Muscle of leg (tissue), 11 donors: ENCODE results near the gene LDLRAD4. TPM values are rescaled to one million over a fixed set of nuclear protein-coding genes. Genes with fewer than 3 reads are reported as not detected.

ENCODE experiments used
- DNase-seq: peaks from one replicate; pipeline ENCODE4 v3.0.0; 2013
- H3K27ac ChIP-seq: one replicate; pipeline ENCODE4 v1.5.1; 2013; ENCODE audit warnings: mild to moderate bottlenecking, low read length, control low read depth
- H3K27me3 ChIP-seq: one replicate; pipeline ENCODE4 v1.6.1; 2013; ENCODE audit warnings: low read length; ENCODE audit not compliant: control insufficient read depth, insufficient read depth
- H3K36me3 ChIP-seq: one replicate; pipeline ENCODE4 v1.6.1; 2013; ENCODE audit warnings: low read length; ENCODE audit not compliant: control insufficient read depth, insufficient read depth
- H3K4me1 ChIP-seq: one replicate; pipeline ENCODE4 v1.6.1; 2013; ENCODE audit warnings: low read length; ENCODE audit not compliant: control insufficient read depth, insufficient read depth
- H3K4me3 ChIP-seq: one replicate; pipeline ENCODE4 v1.5.1; 2013; ENCODE audit warnings: low read length, control low read depth
- H3K9me3 ChIP-seq: replicated peaks from 2 replicates; pipeline ENCODE4 v1.6.1; 2013; ENCODE audit warnings: low read depth, low read length; ENCODE audit not compliant: control insufficient read depth
- WGBS: methylation state at CpG from one replicate; pipeline ENCODE4 v1.1.5; 2013; ENCODE audit warnings: missing lambda C conversion rate; ENCODE audit not compliant: insufficient coverage; 5-methylcytosine and 5-hydroxymethylcytosine counted together
- polyA plus RNA-seq, 8 donors: library from polyadenylated mRNA; unstranded; fragments of 120-200 nt; gene quantifications; one replicate each; pipeline versions ENCODE4 v1.2.1 to v1.2.3, GENCODE V29; 2013; ENCODE audit warnings: inconsistent platforms in 1 of 8, low replicate concordance in 1 of 8; ENCODE audit not compliant: insufficient read length in 8 of 8, insufficient read depth in 1 of 8
- total RNA-seq: library from RNA; stranded (reverse); fragments of 120-200 nt; gene quantifications from one replicate; pipeline ENCODE4 v1.2.4, GENCODE V29; 2013

Gene LDLRAD4
- total and polyA plus RNA-seq, 9 donors = 9.0 to 20.8 (median 14.4) TPM

- H3K4me3 ChIP-seq = no peak overlapping the region
- no peaks in the 10 kb centered on the region for H3K4me1 ChIP-seq
- no peak for DNase-seq
- whole genome bisulfite sequencing = 92% methylated on average over 6 of the region's 10 CpGs
- H3K36me3 ChIP-seq = no peaks in the 10 kb centered on the region
- H3K27me3 ChIP-seq = no peaks in the 10 kb centered on the region
- H3K9me3 ChIP-seq = no peaks in the 10 kb centered on the region
- H3K27ac ChIP-seq = no peak overlapping the region
These were observed 272.6 kb downstream of the LDLRAD4 start for GRCh38 chr18:13491138-13491537.

GRCh38 chr18:13492314-13492713, 273.8 kb downstream of the LDLRAD4 start:
- no peaks in the 10 kb centered on the region for H3K36me3 ChIP-seq
- DNase-seq = no peak
- H3K4me1 ChIP-seq = no peaks in the 10 kb centered on the region
- H3K27me3 ChIP-seq = no peaks in the 10 kb centered on the region
- no peaks in the 10 kb centered on the region for H3K9me3 ChIP-seq
- H3K4me3 ChIP-seq = no peak overlapping the region
- 84% methylated on average over 8 of the region's 9 CpGs for WGBS
- no peak overlapping the region for H3K27ac ChIP-seq

- no CpG with 5 or more reads among the region's 1 CpG for WGBS
- Histone ChIP-seq H3K4me3 (no peak overlapping the region), H3K27ac (no peak overlapping the region), H3K36me3 (no peaks in the 10 kb centered on the region), H3K9me3 (no peaks in the 10 kb centered on the region), H3K27me3 (no peaks in the 10 kb centered on the region), H3K4me1 (no peaks in the 10 kb centered on the region)
- no peak for DNase-seq
These were observed 274.5 kb downstream of the LDLRAD4 start for GRCh38 chr18:13493079-13493478.

- DNase-seq = no peak
These were observed 275.2 kb downstream of the LDLRAD4 start for GRCh38 chr18:13493725-13494124.

GRCh38 chr18:13494871-13495445, 276.4 kb downstream of the LDLRAD4 start:
- Histone ChIP-seq H3K4me1 (peaks cover 5% of the 10 kb centered on the region), H3K27ac (no peak overlapping the region), H3K36me3 (peaks cover 2% of the 10 kb centered on the region), H3K27me3 (no peaks in the 10 kb centered on the region), H3K9me3 (peaks cover 5% of the 10 kb centered on the region), H3K4me3 (no peak overlapping the region)
- 87% methylated on average over 6 of the region's 14 CpGs for WGBS
- DNase-seq = no peak

More at GRCh38 chr18:13493725-13494124, 275.2 kb downstream of the LDLRAD4 start:
- Histone ChIP-seq H3K36me3 (peaks cover 2% of the 10 kb centered on the region), H3K27me3 (no peaks in the 10 kb centered on the region), H3K4me3 (no peak overlapping the region), H3K27ac (no peak overlapping the region), H3K4me1 (no peaks in the 10 kb centered on the region), H3K9me3 (peaks cover 1% of the 10 kb centered on the region)
- 77% methylated on average over 9 of the region's 16 CpGs for WGBS

GRCh38 chr18:13495961-13496360, 277.4 kb downstream of the LDLRAD4 start:
- Histone ChIP-seq H3K27me3 (no peaks in the 10 kb centered on the region), H3K9me3 (peaks cover 5% of the 10 kb centered on the region), H3K36me3 (peaks cover 2% of the 10 kb centered on the region), H3K4me1 (peaks cover 15% of the 10 kb centered on the region), H3K4me3 (no peak overlapping the region), H3K27ac (no peak overlapping the region)
- no peak for DNase-seq
- 75% methylated on average over 3 of the region's 8 CpGs for WGBS

GRCh38 chr18:13496691-13497281, 278.2 kb downstream of the LDLRAD4 start:
- Histone ChIP-seq H3K27ac (no peak overlapping the region), H3K27me3 (no peaks in the 10 kb centered on the region), H3K36me3 (peaks cover 2% of the 10 kb centered on the region), H3K9me3 (peaks cover 5% of the 10 kb centered on the region), H3K4me1 (peaks cover 22% of the 10 kb centered on the region), H3K4me3 (no peak overlapping the region)
- no peak for DNase-seq
- no CpG with 5 or more reads among the region's 4 CpGs for WGBS

GRCh38 chr18:13499803-13500202, 281.2 kb downstream of the LDLRAD4 start:
- Histone ChIP-seq H3K36me3 (peaks cover 2% of the 10 kb centered on the region), H3K4me3 (no peak overlapping the region), H3K27ac (peak overlapping the region; percentile 86), H3K9me3 (peaks cover 5% of the 10 kb centered on the region), H3K4me1 (peaks cover 39% of the 10 kb centered on the region), H3K27me3 (no peaks in the 10 kb centered on the region)
- no peak for DNase-seq
- WGBS = 68% methylated on average over 3 of the region's 5 CpGs

- DNase-seq = peak; percentile 95
- peak overlapping the region; percentile 86 for H3K27ac ChIP-seq
- peaks cover 2% of the 10 kb centered on the region for H3K36me3 ChIP-seq
- WGBS = 11% methylated on average over 20 of the region's 23 CpGs
- H3K4me3 ChIP-seq = peak overlapping the region; percentile 23
- H3K27me3 ChIP-seq = no peaks in the 10 kb centered on the region
- peaks cover 5% of the 10 kb centered on the region for H3K9me3 ChIP-seq
- peaks cover 39% of the 10 kb centered on the region for H3K4me1 ChIP-seq
These were observed 281.8 kb downstream of the LDLRAD4 start for GRCh38 chr18:13500227-13500865.

- H3K36me3 ChIP-seq = peaks cover 2% of the 10 kb centered on the region
- H3K27me3 ChIP-seq = no peaks in the 10 kb centered on the region
- peaks cover 42% of the 10 kb centered on the region for H3K4me1 ChIP-seq
- H3K27ac ChIP-seq = peak overlapping the region; percentile 86
- 23% methylated on average over 4 of the region's 10 CpGs for WGBS
- DNase-seq = peak; percentile 91
- H3K9me3 ChIP-seq = peaks cover 5% of the 10 kb centered on the region
- H3K4me3 ChIP-seq = no peak overlapping the region
These were observed 282.4 kb downstream of the LDLRAD4 start for GRCh38 chr18:13500869-13501542.
